CD1c-positive myeloid dendritic cell (primary cell): ENCODE results near the gene PLB1.

Experiments used
- DNase-seq: peaks from one replicate; pipeline ENCODE4 v3.0.0-alpha.2; 2016; ENCODE audit errors: extremely low spot score

Gene PLB1

DNA sequence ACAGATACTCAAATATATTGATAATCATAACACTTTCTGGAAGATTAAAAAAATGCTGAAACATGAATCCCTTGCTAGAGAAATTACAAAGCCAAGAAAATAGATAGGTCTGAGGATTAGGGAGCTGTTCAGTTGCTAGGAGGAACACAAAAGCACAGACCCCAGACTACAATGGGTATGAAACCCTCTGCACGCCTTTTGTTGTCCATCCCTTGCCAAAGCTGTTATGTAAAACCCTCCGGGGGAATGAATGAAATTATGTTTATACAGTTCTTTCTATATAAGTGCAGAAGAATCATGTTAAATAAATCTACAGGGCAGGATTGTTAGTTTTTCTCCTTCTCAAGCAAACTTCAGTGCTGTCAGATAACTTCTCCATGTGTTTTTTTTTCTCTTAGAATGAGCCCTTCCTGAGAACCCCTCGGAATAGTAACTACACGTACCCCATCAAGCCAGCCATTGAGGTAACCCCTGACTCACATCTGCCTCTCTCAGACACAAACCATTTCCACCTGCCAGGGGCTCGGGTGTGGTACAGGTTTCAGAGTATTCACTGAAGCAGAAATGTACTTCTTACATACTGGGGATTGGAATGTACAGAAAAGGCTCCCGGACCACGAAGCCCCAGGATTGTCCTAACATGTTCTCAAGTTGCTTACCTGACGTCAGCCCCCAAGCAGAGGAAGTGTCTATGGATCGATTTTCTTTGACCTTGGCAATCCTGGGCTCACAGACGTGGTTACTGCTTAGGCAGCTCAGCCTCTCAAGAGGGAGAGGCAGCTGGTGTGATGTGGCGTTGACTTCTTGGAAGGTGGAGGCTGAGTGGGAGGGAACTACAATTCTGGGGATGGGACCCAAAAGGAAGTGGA is 118.0 kb downstream of the PLB1 start:
- no peak for DNase-seq

DNA sequence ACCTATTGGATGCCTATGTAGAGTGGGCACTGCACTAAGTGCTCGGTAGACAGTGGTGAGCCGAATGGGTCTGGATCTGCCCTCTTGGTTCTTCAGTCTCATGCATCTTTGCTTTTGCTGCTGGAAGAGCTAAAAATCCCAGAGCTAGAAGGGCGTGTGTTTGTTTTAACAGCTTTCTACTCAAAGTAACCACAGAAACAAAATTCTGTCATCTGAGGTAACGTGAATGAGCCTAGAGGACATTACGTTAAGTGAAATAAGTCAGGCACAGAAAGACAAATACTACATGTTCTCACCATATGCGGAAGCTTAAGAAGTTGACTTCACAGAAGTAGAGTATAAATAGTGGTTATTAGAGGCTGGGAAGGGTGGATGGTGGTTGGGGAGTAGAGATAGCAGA is 119.8 kb downstream of the PLB1 start:
- DNase-seq: no peak

DNA sequence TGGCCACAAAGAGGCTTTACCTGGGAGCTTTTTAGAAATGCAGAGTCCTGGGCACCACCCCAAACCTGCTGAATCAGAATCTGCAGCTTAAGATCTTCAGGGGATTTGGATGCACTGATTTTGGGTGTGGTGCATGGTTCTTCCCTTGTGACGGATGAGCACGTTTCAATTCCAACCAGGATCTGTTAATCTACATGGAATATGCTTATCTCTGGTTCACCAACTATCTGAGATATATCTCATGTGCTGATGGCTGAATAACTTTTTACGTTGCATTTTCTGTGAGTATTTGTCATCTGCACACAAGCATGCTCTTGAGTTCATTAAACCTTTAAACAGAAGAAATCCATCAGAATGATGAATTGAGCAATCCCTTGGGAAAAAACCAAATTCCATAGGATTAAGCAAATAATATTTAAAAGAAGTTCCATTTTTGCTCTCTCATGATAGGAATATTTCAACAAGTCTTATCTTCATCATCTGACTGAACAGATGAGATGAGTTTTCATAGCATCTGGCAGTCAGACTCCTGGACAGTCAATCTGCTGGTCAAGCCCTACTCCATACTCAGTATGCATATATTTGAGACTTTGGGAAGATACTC is 120.6 kb downstream of the PLB1 start:
- DNase-seq: no peak

DNA sequence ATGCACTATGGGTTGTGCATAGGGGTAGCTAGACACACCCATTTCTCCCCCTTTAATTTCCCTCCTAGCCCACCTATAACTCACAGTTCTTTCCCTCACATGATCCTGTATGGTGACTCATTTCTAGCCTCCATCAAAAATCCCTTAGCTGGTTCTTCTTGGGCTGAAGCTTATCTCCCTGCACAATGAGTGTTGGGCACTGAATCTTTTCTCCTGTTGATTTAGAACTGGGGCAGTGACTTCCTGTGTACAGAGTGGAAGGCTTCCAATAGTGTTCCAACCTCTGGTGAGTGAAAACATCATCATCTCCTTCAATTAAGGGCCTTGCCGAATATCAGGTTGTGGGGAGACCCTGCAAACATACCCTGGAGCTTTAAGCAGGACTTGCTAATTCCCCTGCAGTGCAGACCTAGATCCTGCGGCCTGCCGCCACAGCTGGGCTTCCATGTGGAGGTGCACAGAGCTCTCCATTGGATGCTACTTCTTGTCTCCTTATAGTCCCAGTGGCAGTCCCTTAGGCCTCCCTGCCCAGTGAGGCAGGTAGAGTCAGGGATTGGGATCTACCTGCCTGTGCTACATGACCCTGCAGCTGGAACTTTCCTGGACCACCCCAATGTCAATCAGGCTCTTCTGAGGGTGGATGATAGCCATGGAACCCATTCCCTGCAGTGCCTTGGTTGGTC is 121.8 kb downstream of the PLB1 start:
- no peak for DNase-seq

DNA sequence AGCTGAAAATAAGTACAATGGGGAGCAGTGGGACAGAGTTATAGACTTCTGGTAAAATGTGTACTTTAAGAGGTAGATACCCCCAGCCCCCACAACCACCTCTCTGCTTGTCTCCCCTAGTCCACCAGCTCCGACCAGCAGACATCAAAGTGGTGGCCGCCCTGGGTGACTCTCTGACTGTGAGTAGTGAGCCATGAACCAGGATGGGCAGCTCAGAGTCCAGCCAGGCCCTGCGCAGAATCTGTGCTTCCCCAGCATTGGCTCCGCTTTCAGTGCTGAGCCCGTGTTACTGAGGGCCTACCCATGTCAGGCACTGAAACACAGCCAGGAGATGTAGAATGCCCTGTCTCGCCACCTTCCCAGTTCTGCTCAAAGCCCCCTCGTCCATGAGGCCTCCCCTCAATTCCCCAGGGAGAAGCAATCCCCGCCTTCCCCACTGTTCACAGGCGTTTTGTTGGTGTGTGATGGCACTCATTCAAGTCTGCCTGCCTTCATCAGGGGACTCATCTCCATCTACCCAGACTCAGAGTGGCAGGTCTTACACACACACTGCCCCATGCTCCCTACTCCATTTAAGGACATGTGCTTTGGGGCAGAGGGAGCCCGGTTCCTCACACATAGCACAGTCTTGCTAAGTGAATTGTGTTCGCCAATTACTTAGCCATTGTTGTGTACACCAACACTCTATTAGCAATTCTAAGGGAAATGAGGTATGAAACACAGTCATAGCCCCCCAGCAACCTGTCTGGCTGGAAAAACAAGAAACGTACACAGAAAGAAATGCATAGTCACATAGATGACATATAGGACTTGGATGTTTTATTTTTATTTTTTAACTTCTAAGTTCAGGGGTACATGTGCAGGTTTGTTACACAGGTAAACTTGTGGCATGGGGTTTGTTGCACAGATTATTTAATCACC is 122.6 kb downstream of the PLB1 start:
- no peak for DNase-seq

DNA sequence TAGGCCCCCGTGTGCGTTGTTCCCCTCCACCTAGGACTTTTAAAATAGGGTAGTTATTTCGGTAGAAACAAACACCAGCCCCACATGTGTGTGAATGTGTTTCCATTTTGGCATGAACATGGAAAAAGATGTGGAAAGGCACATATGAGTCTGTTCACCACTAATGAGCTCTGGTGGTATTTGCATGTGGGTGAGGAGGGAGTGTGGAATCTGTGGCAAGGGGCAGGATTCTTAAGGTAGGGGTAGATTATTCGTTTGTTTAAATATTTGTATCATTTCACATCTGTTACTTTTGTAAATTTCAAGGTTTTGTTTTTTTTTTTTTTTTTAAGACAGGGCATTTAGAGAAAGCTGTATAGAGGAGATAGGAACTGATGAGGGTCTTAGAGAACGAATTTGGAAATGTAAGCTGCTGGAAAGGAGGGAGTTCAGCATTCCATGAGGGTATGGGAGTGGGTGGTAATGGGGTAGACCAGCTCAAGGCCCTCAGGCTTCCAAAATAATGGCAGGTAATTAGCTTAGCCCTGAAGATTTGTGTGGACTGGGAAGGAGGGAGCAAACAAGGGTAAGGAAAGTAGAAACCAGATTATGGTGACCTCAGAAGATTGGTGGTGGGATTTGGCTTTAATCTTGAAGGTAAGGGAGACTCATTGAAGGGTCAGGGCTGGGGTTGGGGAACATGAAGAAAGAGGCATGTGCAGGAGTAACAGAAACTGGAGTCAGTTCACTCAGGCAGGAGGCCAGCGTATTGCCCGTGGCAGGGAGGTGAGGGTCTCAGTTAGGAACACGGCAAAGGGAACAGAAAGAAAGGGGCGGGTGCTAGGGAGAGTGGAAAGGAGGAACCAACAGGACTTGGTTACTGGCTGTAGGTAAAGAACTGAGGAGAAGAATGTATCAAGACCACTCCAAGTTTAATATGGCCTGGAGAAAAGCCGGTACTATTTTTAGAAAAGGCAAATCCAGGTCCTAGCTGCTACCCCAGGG is 123.6 kb downstream of the PLB1 start:
- peak; percentile 48 for DNase-seq

DNA sequence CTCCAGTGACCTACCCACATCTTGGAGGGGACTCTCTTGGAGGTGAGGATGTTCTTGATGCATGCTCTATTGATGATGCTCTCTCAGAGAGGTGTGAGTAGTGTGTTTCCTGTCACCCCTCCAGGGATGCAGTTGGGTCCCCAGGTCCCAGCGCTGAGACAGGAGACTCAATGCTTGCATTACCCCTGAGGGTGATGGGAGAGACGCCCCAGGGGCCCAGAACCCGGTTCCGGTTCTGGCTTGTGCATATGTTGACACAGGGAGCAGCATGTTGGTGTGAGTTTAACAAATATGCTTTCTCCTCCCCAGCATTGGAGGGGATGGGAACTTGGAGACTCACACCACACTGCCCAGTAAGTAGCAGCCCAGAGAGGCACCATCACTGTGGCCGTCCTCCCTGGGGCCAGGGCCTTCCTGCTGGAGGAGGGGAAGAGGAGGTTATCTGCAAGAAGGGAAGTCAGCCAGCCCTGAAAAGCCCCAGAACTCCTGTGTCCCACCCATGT is 124.5 kb downstream of the PLB1 start:
- DNase-seq: no peak

DNA sequence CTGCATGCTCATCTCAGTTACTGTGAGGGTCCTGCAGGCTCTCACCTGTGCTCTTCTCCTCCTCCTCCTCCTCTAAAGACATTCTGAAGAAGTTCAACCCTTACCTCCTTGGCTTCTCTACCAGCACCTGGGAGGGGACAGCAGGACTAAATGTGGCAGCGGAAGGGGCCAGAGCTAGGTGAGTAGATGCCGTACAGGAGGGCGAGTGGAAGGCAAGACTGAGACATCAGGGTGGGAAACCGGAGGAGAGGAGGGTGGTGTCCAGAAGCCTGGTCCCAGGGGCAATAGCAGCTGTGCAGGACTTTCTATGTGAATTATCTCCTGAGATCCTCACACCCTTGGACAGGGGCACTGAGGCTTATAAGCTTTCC is 124.9 kb downstream of the PLB1 start:
- no peak for DNase-seq

DNA sequence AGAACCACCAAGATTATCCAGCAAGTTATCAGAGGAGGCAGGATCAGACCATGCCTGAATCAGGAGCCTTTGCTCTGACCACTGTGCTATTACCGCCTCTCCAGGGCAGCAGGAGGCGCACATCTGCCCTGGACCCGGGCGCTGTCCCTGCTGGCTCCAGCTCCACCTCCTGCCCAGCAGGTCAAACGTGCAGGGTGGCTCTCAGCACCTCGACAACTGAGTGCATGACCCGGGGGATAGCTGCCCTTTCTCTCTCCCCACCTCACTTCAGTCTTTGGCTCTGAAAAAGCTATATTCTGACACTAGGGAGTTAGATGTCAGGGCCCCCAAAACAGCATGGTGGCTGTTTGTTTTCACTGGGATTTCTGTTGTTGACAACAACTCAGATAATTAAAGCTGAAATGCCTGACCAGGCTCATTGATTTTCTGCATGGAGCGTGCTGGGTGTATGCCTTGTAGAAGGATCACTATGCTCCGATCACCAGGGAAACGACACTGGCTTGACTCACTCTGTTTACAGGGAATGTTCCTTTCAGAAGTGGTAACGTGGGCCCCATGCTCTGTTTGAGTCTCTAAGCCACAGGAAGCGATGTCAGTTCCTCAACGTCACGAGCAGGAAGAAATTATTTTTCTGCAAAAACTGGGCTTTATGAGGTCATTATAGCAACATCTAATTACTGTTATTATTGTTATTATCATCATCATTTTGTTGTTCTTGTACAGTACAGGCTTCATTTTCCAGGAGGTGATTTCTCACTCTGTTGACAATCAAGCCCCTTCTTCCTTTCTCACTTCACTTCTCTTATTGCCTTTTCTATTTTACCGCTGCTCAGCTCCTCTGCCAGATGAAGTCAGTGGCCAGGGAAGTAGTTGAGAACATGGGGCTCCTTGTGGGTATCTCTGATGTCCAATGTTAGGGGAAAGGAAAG is 125.6 kb downstream of the PLB1 start:
- DNase-seq: peak; percentile 94

DNA sequence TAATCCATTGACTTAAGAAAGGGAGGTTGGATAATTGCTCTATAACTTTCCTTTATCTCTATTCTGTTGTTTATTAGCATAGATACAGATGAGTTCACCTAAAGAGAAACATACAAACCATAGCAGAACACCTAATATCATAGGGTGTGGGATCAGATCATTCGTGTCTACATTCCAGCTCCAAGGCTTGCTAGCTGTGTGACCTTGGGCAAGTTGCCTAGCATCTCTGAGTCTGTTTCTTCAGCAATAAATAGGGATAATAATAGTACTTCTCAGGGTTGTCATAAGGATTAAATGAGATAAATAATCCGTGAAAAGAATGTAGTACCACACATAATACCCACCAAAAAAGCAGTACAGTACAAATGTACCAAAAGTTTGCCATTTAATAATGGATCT is 126.2 kb downstream of the PLB1 start:
- no peak for DNase-seq

DNA sequence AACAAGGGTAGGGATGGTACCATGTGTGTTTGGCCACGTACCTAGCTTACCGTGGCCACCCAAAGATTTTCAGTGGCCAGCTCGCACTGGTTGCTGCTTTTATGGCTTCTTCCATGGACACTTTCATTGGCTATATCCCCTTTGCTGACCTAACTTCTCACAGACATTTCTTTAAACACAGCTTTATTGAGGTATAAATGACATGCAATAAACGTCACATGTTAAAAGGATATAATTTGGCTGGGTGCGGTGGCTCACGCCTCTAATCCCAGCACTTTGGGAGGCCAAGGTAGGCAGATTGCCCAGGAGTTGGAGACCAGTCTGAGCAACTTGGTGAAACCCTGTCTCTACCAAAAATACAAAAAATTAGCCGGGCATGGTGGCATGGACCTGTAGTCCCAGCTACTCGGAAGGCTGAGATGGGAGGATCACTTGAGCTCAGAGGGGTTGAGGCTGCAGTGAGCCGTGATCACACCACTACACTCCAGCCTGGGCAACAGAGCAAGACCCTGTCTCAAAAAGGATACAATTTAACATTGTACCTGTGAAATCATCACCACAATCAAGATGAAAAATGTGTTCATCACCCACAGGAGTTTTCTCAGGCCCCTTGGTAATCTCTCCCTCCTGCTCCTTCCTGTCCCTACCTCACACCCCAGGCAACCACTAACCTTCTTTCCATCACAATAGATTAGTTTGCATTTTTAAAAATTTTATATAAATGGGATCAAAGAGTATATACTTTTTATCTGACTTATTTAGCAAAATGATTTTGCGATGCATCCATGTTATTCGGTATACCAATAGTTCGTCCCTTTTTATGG is 127.9 kb downstream of the PLB1 start:
- DNase-seq: no peak

DNA sequence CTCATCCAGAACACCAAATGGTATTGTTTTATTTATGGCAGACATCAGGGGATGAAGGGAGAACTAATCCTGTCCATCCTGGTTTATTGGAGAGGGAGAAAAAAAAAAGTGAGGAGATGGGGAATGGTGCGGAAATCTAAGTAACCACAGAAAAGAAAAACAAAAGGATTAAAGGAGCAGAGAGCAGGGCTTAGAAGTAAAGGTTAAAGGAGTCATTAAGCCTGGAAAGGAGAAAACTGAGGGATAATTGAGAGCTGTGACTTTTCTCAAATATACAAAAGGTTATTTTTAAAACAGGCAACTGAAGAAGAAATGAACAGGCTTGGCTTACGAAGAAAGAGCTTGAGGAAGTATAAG is 128.6 kb downstream of the PLB1 start:
- no peak for DNase-seq

DNA sequence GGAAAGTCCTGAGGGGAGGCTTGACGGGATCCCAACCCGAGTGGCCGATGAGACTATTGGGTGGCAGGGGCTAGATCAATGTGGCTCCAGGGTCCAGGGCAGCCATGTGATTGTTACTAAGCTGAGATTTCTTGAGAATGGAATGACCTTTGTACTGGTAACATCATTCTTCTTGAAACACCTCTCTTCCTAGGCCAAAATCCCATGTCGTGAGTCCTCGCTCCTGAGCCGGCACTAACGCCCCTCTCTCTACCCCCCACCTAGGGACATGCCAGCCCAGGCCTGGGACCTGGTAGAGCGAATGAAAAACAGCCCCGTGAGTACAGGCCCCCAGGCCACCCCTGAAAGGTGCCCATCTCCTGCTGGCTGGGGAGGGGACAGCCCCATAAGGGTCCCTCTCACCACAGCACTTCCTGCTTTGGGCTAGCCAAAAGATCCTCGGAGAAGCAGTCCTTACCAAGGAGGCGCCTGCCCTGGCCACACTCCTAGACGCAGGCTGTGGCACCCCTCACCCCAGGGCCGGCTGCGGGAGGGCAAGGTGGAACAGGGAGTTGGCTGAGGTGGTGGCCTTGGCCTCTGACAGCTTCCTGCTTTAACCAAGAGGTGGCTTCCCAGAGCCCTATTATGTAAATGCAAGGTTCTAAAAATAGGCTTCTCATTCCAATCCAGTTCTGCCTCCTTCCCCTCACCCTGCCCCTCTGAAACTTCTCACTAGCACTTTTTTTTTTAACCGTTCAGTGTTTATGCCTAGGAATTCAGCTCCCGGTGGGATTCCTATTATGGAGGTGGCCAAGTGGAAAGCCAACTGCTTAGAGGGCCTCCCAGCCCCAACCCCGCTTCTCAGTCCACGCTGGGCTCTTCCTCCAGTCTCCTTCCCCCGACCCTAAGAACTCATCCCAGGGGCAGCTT is 129.2 kb downstream of the PLB1 start:
- peak; percentile 55 for DNase-seq

DNA sequence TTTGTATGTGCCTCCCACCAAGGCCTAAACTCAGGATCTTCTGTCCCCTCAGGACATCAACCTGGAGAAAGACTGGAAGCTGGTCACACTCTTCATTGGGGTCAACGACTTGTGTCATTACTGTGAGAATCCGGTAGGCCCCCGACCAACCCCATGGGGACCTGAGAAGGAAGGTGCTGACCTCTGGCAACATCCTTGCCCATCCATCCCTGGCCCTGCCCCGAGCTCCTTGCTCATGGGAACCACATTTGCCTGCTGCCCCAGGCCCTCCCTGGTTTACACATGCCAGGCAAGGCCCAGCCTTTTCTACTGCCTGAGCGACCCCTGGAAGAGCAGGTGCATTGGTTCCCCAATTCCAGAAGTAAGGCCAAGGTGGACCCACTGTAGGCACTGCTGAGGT is 130.5 kb downstream of the PLB1 start:
- no peak for DNase-seq

DNA sequence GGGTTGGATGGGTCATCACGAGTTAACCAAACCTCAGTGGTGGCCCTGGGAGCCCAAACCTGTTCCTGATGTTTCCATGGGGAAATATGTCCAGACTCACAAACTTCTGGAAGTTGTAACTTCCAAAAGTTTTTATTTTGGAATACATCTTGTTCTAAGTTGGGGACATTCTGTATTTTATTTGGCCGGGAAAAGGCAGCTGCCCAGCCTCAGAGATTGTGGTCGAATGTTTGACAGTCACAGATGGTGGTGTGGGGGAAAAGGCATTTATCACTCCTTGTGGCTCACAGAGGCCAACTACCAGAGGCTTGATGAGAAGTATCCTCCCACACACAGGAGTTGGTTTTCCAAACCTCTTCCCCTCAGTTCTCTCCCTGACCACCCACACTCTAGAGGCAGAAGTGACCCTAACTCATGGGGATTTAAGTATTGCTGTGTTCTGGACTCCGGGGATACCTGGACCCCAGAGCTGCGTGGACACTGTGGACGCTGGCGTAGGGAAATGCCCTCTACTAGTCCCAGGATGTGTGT is 131.1 kb downstream of the PLB1 start:
- peak; percentile 53 for DNase-seq

DNA sequence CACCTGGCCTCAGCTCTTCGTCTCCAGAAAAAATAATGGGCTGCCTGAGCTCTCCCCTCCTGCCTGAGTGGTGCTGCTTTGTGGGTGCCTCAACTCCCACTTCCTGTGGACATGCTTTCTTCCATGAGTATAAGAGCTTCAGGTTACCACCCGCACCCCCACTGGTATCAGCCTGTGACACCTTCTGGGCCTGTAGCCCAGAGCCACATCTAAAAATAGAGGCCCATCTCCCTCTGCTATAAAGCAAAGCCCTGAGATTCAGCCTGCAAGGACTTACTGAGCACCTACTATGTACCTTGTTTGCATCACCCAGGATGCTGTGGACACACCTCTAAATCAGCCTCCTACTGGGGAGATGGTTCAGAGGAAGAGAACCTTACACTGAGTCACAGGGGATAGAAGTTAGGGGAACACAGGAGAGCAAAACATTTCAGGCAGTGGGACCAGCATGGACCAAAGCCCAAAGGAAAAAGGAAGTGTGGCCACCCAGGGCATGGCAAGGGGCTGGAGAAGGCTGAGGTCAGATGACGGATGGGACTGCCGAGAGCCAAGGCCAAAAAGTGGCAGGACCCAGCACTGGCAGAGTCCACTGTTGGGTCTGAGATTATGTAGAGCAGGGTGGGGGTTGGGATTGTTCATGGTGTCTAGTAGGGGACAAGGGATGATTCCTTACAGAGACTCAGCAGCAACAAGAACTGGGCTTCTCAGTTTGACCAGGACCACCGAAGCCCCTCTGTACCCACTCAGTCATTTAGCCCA is 132.0 kb downstream of the PLB1 start:
- no peak for DNase-seq

DNA sequence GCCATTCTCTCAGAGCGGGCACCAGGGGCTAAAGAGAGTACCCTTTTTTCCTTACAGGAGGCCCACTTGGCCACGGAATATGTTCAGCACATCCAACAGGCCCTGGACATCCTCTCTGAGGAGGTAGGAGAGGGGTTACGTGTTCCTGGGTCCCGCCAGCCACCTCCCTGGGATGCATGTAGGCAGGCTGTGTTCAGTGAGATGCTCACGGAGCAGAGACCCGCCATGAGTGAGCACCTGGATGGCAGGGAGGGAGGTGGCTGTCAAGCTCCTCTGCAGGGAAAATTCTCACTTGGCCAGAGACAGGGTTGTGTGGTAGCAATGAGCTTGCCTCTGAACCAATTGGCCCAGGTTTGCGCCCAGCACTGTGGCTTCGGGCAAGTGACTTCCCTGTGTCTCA is 132.6 kb downstream of the PLB1 start:
- DNase-seq: no peak
